ENCODE measurements around the gene SETD2.

SETD2 gene

GRCh38 chr3:47010111-47010712 lies 153.7 kb downstream of the SETD2 start:
- in situ Hi-C loops (cut with MboI; ENCODE audit: low sequenced_read_pairs), result no loop called here

- in situ Hi-C loops (cut with MboI; ENCODE audit: low sequenced_read_pairs), result no loop called here
These were observed 154.4 kb downstream of the SETD2 start for GRCh38 chr3:47009225-47010110.

- in situ Hi-C loops (cut with MboI; ENCODE audit: low sequenced_read_pairs), result no loop called here
These were observed 155.1 kb downstream of the SETD2 start for GRCh38 chr3:47008851-47009224.

- in situ Hi-C loops (cut with MboI; ENCODE audit: low sequenced_read_pairs), result no loop called here
These were observed 155.6 kb downstream of the SETD2 start for GRCh38 chr3:47008234-47008796.

GRCh38 chr3:47007482-47008233 lies 156.3 kb downstream of the SETD2 start:
- in situ Hi-C loops (cut with MboI; ENCODE audit: low sequenced_read_pairs), result no loop called here

- in situ Hi-C loops (cut with MboI; ENCODE audit: low sequenced_read_pairs), result no loop called here
These were observed 156.9 kb downstream of the SETD2 start for GRCh38 chr3:47007001-47007400.

GRCh38 chr3:47006145-47006651 lies 157.7 kb downstream of the SETD2 start:
- in situ Hi-C loops (cut with MboI; ENCODE audit: low sequenced_read_pairs), result no loop called here

- in situ Hi-C loops (cut with MboI; ENCODE audit: low sequenced_read_pairs), result no loop called here
These were observed 158.4 kb downstream of the SETD2 start for GRCh38 chr3:47005212-47006144.

- in situ Hi-C loops (cut with MboI; ENCODE audit: low sequenced_read_pairs), result no loop called here
These were observed 159.3 kb downstream of the SETD2 start for GRCh38 chr3:47004369-47005211.

- in situ Hi-C loops (cut with MboI; ENCODE audit: low sequenced_read_pairs), result no loop called here
These were observed 160.2 kb downstream of the SETD2 start for GRCh38 chr3:47003461-47004368.

- in situ Hi-C loops (cut with MboI; ENCODE audit: low sequenced_read_pairs), result no loop called here
These were observed 160.9 kb downstream of the SETD2 start for GRCh38 chr3:47003056-47003410.

GRCh38 chr3:47002171-47003055 lies 161.5 kb downstream of the SETD2 start:
- in situ Hi-C loops (cut with MboI; ENCODE audit: low sequenced_read_pairs), result no loop called here

GRCh38 chr3:47001731-47002170 lies 162.2 kb downstream of the SETD2 start:
- in situ Hi-C loops (cut with MboI; ENCODE audit: low sequenced_read_pairs), result no loop called here

- in situ Hi-C loops (cut with MboI; ENCODE audit: low sequenced_read_pairs), result no loop called here
These were observed 162.8 kb downstream of the SETD2 start for GRCh38 chr3:47000922-47001730.

- in situ Hi-C loops (cut with MboI; ENCODE audit: low sequenced_read_pairs), result no loop called here
These were observed 163.6 kb downstream of the SETD2 start for GRCh38 chr3:47000198-47000815.

All from HL-60/S4 treated with retinoic acid at 250 ng/mL for 4 days and 3 days (cell line).